ENCODE data around the gene AQP2. TPM values are rescaled to one million over a fixed set of nuclear protein-coding genes. Genes with fewer than 3 reads are reported as not detected.

Gene AQP2
- total and polyA plus RNA-seq, 2 donors (not counting 1 experiment from before 2014, with no cell fraction given): not detected

DNA sequence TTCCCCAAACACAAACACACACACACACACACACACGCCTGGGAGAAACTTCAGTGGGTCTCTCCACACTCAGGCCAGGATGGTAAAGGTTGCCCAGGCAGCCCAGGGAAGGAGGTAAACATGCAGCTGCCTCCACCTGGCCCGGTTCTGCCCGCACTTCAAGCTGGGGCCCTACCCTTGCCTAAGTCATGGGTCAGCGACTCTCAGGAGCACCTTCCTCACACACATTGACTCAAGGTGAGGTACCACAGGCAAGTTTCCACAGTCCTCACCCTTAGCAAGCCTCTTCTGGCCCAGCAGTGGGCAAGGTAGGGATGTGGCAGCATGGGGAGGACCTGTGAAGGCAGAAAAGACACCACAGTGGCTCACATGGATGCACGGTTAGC, 32.8 kb upstream of the AQP2 start:
- no peaks in the 10 kb centered on the region for H4K20me1 ChIP-seq (ENCODE audit: control insufficient read depth, insufficient read depth, low read length, poor library complexity, severe bottlenecking)
- no peak overlapping the region for H3K4me2 ChIP-seq (replicated peaks; ENCODE audit: low read depth, low read length, poor library complexity, severe bottlenecking)
- ChIA-PET CTCF (no interaction called here), POLR2A (interaction anchor here (0.6 kb wide), 1 partner anchor 176 kb away, joined by 3 read pairs; the partner anchor contains the start of gene TMBIM6)
- no peak overlapping the region for H3K27ac Mint-ChIP-seq
- no peaks in the 10 kb centered on the region for H3K79me2 ChIP-seq (ENCODE audit: control insufficient read depth, insufficient read depth, low read length)
- no peak overlapping the region for H3K4me3 Mint-ChIP-seq
- H3K27me3 ChIP-seq (replicated peaks in 1 of 4; ENCODE audit: control extremely low read depth in 1 of 4, control insufficient read depth in 3 of 4, insufficient read depth in 4 of 4, low read length in 3 of 4): peaks cover 0 to 4% (median 0%) of the 10 kb centered on the region in 4 experiments
- TF ChIP-seq, protein P1, sequence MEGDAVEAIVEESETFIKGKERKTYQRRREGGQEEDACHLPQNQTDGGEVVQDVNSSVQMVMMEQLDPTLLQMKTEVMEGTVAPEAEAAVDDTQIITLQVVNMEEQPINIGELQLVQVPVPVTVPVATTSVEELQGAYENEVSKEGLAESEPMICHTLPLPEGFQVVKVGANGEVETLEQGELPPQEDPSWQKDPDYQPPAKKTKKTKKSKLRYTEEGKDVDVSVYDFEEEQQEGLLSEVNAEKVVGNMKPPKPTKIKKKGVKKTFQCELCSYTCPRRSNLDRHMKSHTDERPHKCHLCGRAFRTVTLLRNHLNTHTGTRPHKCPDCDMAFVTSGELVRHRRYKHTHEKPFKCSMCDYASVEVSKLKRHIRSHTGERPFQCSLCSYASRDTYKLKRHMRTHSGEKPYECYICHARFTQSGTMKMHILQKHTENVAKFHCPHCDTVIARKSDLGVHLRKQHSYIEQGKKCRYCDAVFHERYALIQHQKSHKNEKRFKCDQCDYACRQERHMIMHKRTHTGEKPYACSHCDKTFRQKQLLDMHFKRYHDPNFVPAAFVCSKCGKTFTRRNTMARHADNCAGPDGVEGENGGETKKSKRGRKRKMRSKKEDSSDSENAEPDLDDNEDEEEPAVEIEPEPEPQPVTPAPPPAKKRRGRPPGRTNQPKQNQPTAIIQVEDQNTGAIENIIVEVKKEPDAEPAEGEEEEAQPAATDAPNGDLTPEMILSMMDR (IDR thresholded peaks at IDR 0.05): no peak
- TF ChIP-seq EZH2 (IDR thresholded peaks at IDR 0.05; ENCODE audit: borderline replicate concordance, insufficient read depth, low read depth, low read length, poor library complexity, severe bottlenecking): no peak
- H3K36me3 ChIP-seq (replicated peaks in 1 of 2; ENCODE audit: control extremely low read depth in 1 of 2, control insufficient read depth in 1 of 2, extremely low read depth in 1 of 2, insufficient read depth in 2 of 2, low read length in 1 of 2): no peaks in the 10 kb centered on the region
- no peak overlapping the region for H3K9ac ChIP-seq (ENCODE audit: low read length)
- H3K27ac ChIP-seq (ENCODE audit: low read length in 2 of 2): no peak overlapping the region
- WGBS (ENCODE audit: insufficient coverage): 80% methylated on average over 4 of the region's 5 CpGs
- no peak overlapping the region for H2AFZ ChIP-seq (ENCODE audit: insufficient read depth, low read depth, low read length, poor library complexity, severe bottlenecking)
- intact Hi-C loops (cut with micrococcal nuclease): no loop called here
- no peaks in the 10 kb centered on the region for H3K9me3 Mint-ChIP-seq (ENCODE audit: insufficient read depth)
- no peaks in the 10 kb centered on the region for H3K9me3 ChIP-seq (ENCODE audit: control extremely low read depth in 1 of 3, control insufficient read depth in 2 of 3, insufficient read depth in 1 of 3, low read length in 2 of 3)
- no peaks in the 10 kb centered on the region for H3K4me1 Mint-ChIP-seq
- no peak overlapping the region for H3K4me3 ChIP-seq (ENCODE audit: control extremely low read depth in 1 of 5, extremely low read depth in 1 of 5, insufficient read depth in 1 of 5, low read depth in 2 of 5, low read length in 4 of 5)
- ATAC-seq (ENCODE audit: low read depth): no peak
- no peaks in the 10 kb centered on the region for H3K4me1 ChIP-seq (ENCODE audit: control insufficient read depth in 2 of 2, insufficient read depth in 2 of 2, low read length in 2 of 2)
- H3K27me3 Mint-ChIP-seq: peaks cover 13% of the 10 kb centered on the region
- no peak for DNase-seq

DNA sequence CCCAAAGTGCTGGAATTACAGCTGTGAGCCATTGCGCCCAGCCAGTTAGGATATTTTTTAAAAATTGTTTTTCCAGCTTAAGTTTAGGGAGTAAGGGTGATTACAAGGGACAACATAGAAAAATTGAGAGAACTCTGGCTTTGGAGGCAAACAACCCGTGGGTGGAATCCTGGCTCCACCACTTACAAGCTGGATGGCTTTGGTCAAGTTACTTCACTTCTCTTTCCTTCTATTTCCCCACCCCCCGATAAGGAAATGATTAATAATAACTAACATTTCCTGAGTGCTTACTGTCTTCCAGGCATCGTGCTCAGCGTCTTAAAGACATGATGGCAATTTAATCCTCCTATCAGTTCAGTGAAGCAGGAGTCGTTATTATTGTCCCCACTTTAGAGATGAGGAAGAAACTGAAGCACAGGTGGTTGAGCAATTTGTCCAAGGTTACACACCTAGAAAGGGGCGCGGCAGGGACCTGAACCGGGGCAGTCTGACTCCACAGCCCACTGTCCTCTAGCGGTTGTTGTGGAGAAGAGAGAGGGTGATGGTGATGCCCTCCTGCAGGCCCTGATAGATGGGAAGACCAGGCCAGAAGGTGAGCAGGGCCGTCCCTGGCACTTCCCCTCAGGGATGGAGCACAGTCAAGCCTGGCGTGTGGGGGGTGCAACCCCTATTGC, 30.2 kb upstream of the AQP2 start:
- no peak for ATAC-seq (ENCODE audit: low read depth)
- Histone ChIP-seq H3K4me3 (ENCODE audit: control extremely low read depth in 1 of 5, extremely low read depth in 1 of 5, insufficient read depth in 1 of 5, low read depth in 2 of 5, low read length in 4 of 5) (no peak overlapping the region), H3K36me3 (replicated peaks in 1 of 2; ENCODE audit: control extremely low read depth in 1 of 2, control insufficient read depth in 1 of 2, extremely low read depth in 1 of 2, insufficient read depth in 2 of 2, low read length in 1 of 2) (no peaks in the 10 kb centered on the region), H3K27ac (ENCODE audit: low read length in 2 of 2) (no peak overlapping the region), H3K9me3 (ENCODE audit: control extremely low read depth in 1 of 3, control insufficient read depth in 2 of 3, insufficient read depth in 1 of 3, low read length in 2 of 3) (no peaks in the 10 kb centered on the region), H3K27me3 (replicated peaks in 1 of 4; ENCODE audit: control extremely low read depth in 1 of 4, control insufficient read depth in 3 of 4, insufficient read depth in 4 of 4, low read length in 3 of 4) (peaks cover 0 to 4% (median 0%) of the 10 kb centered on the region in 4 experiments), H4K20me1 (ENCODE audit: control insufficient read depth, insufficient read depth, low read length, poor library complexity, severe bottlenecking) (no peaks in the 10 kb centered on the region), H3K79me2 (ENCODE audit: control insufficient read depth, insufficient read depth, low read length) (no peaks in the 10 kb centered on the region), H2AFZ (ENCODE audit: insufficient read depth, low read depth, low read length, poor library complexity, severe bottlenecking) (no peak overlapping the region), H3K4me1 (ENCODE audit: control insufficient read depth in 2 of 2, insufficient read depth in 2 of 2, low read length in 2 of 2) (no peaks in the 10 kb centered on the region), H3K9ac (ENCODE audit: low read length) (no peak overlapping the region), H3K4me2 (replicated peaks; ENCODE audit: low read depth, low read length, poor library complexity, severe bottlenecking) (no peak overlapping the region)
- no peaks in the 10 kb centered on the region for H3K9me3 Mint-ChIP-seq (ENCODE audit: insufficient read depth)
- no peak overlapping the region for H3K27ac Mint-ChIP-seq
- intact Hi-C loops (cut with micrococcal nuclease): no loop called here
- POLR2A ChIA-PET: no interaction called here
- 86% methylated on average over 7 of the region's 12 CpGs for WGBS (ENCODE audit: insufficient coverage)
- CTCF ChIA-PET: no interaction called here
- no peaks in the 10 kb centered on the region for H3K4me1 Mint-ChIP-seq
- TF ChIP-seq, protein P1 (IDR thresholded peaks at IDR 0.05): no peak
- TF ChIP-seq EZH2 (IDR thresholded peaks at IDR 0.05; ENCODE audit: borderline replicate concordance, insufficient read depth, low read depth, low read length, poor library complexity, severe bottlenecking): no peak
- DNase-seq: no peak
- no peak overlapping the region for H3K4me3 Mint-ChIP-seq
- peaks cover 9% of the 10 kb centered on the region for H3K27me3 Mint-ChIP-seq
